ENCODE data around the gene RNF32. TPM values are rescaled to one million over a fixed set of nuclear protein-coding genes. Genes with fewer than 3 reads are reported as not detected.

The RNF32 gene
- total RNA-seq, 1 experiment from 2014 or later, result 3.5 TPM

- POLR2A ChIA-PET, result no interaction called here
- ATAC-seq (no peak), DNase-seq (ENCODE audit: low read depth, low spot score) (no peak)
- H3K4me3 ChIP-seq (ENCODE audit: low read depth in 2 of 2, low read length in 2 of 2), result no peak overlapping the region
- no peaks in the 10 kb centered on the region for H3K36me3 ChIP-seq (ENCODE audit: control insufficient read depth, insufficient read depth, low read length)
- no peaks in the 10 kb centered on the region for H3K9me3 ChIP-seq (ENCODE audit: control insufficient read depth, insufficient read depth, low read depth, low read length)
- no peaks in the 10 kb centered on the region for H3K4me1 ChIP-seq (ENCODE audit: control insufficient read depth, insufficient read depth, low read length)
- H3K27me3 ChIP-seq (ENCODE audit: control insufficient read depth, insufficient read depth, low read length), result no peaks in the 10 kb centered on the region
- no peak for TF ChIP-seq REST (IDR thresholded peaks at IDR 0.05; ENCODE audit: insufficient read depth in 1 of 2, low read depth in 2 of 2, low read length in 1 of 2)
- no peak for TF ChIP-seq CTCF (IDR thresholded peaks at IDR 0.05)
- TF ChIP-seq POLR2AphosphoS5 (IDR thresholded peaks at IDR 0.05; ENCODE audit: low read depth, low read length), result no peak
- no peak for TF ChIP-seq SIN3A (IDR thresholded peaks at IDR 0.05; ENCODE audit: borderline replicate concordance, insufficient read depth, low read depth, low read length)
- intact Hi-C loops (cut with micrococcal nuclease; ENCODE audit: unreplicated experiment), result loop anchor here (10.0 kb wide), 1 partner anchor 108 kb away; no protein-coding TSS in a partner anchor
- no peak overlapping the region for H3K27ac ChIP-seq (ENCODE audit: low read length)
- in situ Hi-C loops (cut with HindIII; ENCODE audit: low pct_unique_long_range_greater_than_20kb, low sequenced_read_pairs), result no loop called here
- CTCF ChIA-PET, result no interaction called here
- no TSS peak for BruUV-seq (replicated peaks)
Measured at GRCh38 chr7:156656598-156656997, 16.0 kb downstream of the RNF32 start.

GRCh38 chr7:156657681-156658080 lies 17.1 kb downstream of the RNF32 start:
- H3K4me3 ChIP-seq (ENCODE audit: low read depth in 2 of 2, low read length in 2 of 2), result no peak overlapping the region
- no peak for DNase-seq (ENCODE audit: low read depth, low spot score)
- H3K27ac ChIP-seq (ENCODE audit: low read length), result no peak overlapping the region
- no peaks in the 10 kb centered on the region for H3K4me1 ChIP-seq (ENCODE audit: control insufficient read depth, insufficient read depth, low read length)
- CTCF ChIA-PET, result no interaction called here
- POLR2A ChIA-PET, result no interaction called here
- no peaks in the 10 kb centered on the region for H3K27me3 ChIP-seq (ENCODE audit: control insufficient read depth, insufficient read depth, low read length)
- in situ Hi-C loops (cut with HindIII; ENCODE audit: low pct_unique_long_range_greater_than_20kb, low sequenced_read_pairs) (no loop called here), intact Hi-C loops (cut with micrococcal nuclease; ENCODE audit: unreplicated experiment) (loop anchor here (10.0 kb wide), 1 partner anchor 107 kb away; no protein-coding TSS in a partner anchor)
- no peaks in the 10 kb centered on the region for H3K9me3 ChIP-seq (ENCODE audit: control insufficient read depth, insufficient read depth, low read depth, low read length)
- ATAC-seq, result no peak
- no TSS peak for BruUV-seq (replicated peaks)
- TF ChIP-seq TCF7L2 (IDR thresholded peaks at IDR 0.05; ENCODE audit: low read depth, low read length) (no peak), SIN3A (IDR thresholded peaks at IDR 0.05; ENCODE audit: borderline replicate concordance, insufficient read depth, low read depth, low read length) (no peak), REST (IDR thresholded peaks at IDR 0.05; ENCODE audit: insufficient read depth in 1 of 2, low read depth in 2 of 2, low read length in 1 of 2) (no peak), POLR2AphosphoS5 (IDR thresholded peaks at IDR 0.05; ENCODE audit: low read depth, low read length) (no peak), CTCF (IDR thresholded peaks at IDR 0.05) (no peak)
- no peaks in the 10 kb centered on the region for H3K36me3 ChIP-seq (ENCODE audit: control insufficient read depth, insufficient read depth, low read length)
